H54 (cell line): ENCODE measurements around the gene GOLGA2.

Experiments
- DNase-seq: peaks from one replicate; pipeline ENCODE4 v3.0.0; 2011; ENCODE audit warnings: low spot score, mixed read lengths; ENCODE audit not compliant: insufficient read length
- FAIRE-seq: peaks from 3 replicates; lab custom pipeline; 2011; peaks lifted over from hg19 to GRCh38; lab: Jason Lieb, UNC
- POLR2A ChIP-seq: IDR thresholded peaks from 2 replicates; pipeline ENCODE4 v1.6.1; 2011; ENCODE audit warnings: low read depth, mild to moderate bottlenecking, low read length

Gene GOLGA2

DNA sequence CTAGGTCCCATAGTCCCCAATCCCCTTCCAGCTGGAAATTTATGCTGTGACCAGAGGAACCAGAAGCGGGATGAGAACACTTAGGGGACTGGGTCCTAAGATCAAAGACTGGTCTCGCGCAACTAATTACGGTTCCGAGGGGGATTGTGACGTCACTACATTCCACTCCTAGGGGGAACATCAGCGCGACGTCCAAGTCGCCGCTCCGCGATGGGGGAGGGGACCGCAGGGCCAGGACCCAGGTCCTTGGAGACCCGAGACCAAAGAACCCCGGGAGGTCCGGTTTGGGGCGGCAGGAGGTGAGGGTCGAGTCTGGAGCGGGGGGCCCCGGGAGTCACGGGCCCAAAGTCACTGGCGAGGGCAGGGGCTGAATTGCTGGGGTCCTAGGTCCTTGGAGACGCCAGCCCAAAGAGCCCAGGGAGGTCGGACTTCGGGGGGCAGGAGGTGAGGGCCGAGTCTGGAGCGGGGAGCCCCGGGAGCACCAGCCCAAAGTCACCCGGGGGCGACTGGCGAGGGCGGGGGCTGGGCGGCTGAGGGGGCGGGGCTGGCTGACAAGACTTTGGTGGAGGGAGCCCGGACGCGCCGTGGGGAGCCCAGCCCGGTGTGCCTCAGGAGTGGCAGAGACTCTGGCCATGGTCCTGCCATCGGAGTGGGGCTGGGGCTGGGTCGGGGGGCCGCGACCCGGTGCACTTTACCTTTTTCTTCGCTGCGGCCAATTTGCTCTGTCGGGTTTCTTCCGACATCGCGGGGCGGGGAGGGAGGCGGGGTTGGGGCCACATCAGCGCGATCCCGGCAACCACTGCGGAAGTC is at the start of gene GOLGA2:
TSS of gene GOLGA2 (minus strand) at position 810 of the 810 bp plus-strand sequence. CDS start at position 779, 31 bp downstream.
- no peak for FAIRE-seq
- peak; percentile 40 for TF ChIP-seq POLR2A
- peak; percentile 92 for DNase-seq

GRCh38 chr9:128324401-128324800 is 48.6 kb upstream of the GOLGA2 start:
- FAIRE-seq (no peak), DNase-seq (no peak)
- no peak for TF ChIP-seq POLR2A

GRCh38 chr9:128323791-128324190 is 48.0 kb upstream of the GOLGA2 start:
- DNase-seq (no peak), FAIRE-seq (no peak)
- no peak for TF ChIP-seq POLR2A

- DNase-seq: peak; percentile 61
Observed at GRCh38 chr9:128323212-128323730, 47.5 kb upstream of the GOLGA2 start.

GRCh38 chr9:128322404-128323211 is 46.8 kb upstream of the GOLGA2 start, which contains the start of the genes COQ4 and TRUB2:
COQ4 (plus strand) TSS chr9:128322839; CDS start chr9:128322859, 20 bp downstream.
TRUB2 (minus strand) TSS chr9:128322447; CDS start chr9:128322408, 39 bp downstream.
- TF ChIP-seq POLR2A: peak; percentile 64
- FAIRE-seq (no peak), DNase-seq (peak; percentile 92)

More at GRCh38 chr9:128323212-128323730, 47.5 kb upstream of the GOLGA2 start:
- no peak for TF ChIP-seq POLR2A
- FAIRE-seq: no peak

DNA sequence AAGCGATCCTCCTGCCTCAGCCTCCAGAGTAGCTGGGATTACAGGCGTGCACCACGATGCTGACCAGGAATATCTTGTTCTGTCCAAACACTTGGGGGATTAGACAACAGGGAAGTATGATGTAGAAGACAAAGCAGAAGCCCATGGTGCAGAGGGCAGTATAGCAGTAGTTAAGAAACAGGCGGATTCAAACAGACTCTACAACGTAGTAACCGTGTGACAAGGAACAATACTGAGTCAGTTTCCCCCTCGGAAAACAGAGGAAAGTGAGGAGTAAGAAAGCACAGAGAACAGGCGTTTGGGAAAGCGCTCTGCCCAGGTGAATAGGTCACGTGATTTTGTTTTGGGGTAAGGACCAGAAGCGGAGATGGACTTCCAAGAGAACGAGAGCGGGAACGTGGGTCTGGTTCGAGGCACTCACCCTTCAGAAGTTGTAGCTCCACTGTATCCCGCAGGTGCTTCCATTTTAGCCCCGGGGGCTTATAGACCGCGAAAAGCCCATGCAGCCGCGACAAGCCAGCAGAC is 46.1 kb upstream of the GOLGA2 start:
- DNase-seq (no peak), FAIRE-seq (no peak)
- no peak for TF ChIP-seq POLR2A

DNA sequence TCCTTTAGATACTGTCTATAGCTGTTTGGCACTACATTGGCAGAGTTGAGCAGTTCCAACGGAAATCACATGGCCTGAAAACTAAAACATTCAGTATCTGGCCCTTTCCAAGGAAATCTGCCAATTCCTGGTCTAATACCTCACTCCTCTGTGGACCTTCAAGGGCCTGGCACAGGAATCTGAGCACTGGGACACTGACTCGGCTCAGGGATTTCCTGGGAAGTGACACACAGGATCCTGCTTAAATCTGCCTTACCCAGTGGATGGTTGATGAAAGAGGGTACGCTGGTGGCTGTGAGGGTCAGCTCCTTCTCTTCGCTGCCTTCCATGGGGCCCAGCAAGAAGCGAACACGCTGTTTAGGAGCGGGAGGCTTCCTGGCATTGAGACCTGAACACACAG is 45.5 kb upstream of the GOLGA2 start:
- no peak for FAIRE-seq
- DNase-seq: no peak
- no peak for TF ChIP-seq POLR2A

DNA sequence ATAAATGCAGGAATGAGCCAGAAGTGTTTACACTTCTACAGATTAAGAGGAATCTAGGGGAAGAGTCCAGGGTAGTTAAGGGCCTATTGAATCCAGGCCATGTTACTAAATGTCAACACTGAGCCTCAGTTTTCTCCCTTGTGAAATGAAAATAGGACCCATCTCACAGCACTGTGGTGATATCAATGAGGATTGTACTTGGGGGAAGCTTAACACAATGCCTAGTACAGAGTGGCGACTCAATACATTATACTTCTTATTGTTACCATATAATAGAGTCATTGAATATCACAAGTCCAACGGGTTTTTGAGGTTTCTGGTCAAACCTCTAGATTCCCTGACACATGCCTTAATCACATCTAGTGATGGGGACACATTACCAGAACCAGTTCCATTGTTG is 41.8 kb upstream of the GOLGA2 start:
- FAIRE-seq: no peak

GRCh38 chr9:128316421-128316820 is 40.6 kb upstream of the GOLGA2 start:
- FAIRE-seq (no peak), DNase-seq (no peak)
- no peak for TF ChIP-seq POLR2A

More for the DNA sequence above, 41.8 kb upstream of the GOLGA2 start:
- TF ChIP-seq POLR2A: no peak
- DNase-seq: no peak

DNA sequence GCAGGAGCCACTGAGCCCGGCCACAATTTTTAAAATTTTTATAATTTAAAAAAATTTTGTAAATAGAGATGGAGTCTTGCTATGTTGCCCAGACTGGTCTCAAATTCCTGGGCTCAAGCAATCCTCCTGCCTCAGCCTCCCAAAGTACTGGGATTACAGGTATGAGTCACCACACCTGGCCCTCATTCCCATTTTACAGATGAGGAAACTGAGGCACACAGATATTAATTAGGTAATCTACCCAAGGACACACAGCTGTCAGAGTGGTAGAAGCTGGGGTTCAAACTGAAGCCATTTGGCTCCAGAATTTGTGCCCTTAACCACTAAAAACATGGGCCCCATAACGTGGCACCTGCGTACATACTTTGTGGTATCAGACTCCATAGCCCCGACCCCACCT is 38.9 kb upstream of the GOLGA2 start:
- DNase-seq: no peak
- no peak for TF ChIP-seq POLR2A
- no peak for FAIRE-seq

- FAIRE-seq (no peak), DNase-seq (no peak)
- no peak for TF ChIP-seq POLR2A
Observed at GRCh38 chr9:128310461-128310860, 34.7 kb upstream of the GOLGA2 start.

DNA sequence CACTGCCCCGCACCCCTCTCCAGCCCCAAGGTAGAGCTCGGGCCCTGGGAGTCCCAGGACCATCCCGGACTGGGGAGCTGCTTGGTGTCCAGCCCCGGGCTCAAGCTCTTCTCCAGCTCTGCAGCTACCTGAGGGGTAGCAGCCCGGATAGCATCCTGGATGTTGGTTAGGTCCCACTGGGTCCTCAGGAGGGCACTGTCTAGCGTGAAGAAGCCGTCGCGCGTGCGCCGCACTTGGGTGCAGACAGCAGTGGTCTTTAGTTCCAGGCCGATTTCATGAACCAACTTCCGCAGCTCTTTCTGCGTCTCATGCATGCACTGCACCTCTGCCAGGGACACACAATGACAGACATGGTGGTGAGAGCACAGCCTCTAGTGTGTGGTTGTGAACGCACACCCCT is 33.7 kb upstream of the GOLGA2 start:
- no peak for FAIRE-seq
- DNase-seq: no peak
- no peak for TF ChIP-seq POLR2A

GRCh38 chr9:128304971-128305288 is 29.1 kb upstream of the GOLGA2 start:
- DNase-seq (no peak), FAIRE-seq (no peak)
- TF ChIP-seq POLR2A: no peak

- no peak for TF ChIP-seq POLR2A
- FAIRE-seq: no peak
- DNase-seq: no peak
Observed at GRCh38 chr9:128304136-128304970, 28.5 kb upstream of the GOLGA2 start.
